Measurements from ENCODE around the gene FOXP4. TPM values are rescaled to one million over a fixed set of nuclear protein-coding genes. Genes with fewer than 3 reads are reported as not detected.

The FOXP4 gene
- total and polyA plus RNA-seq, 2 experiments from 2014 or later, result 1.1 to 3.9 TPM

GRCh38 chr6:41519305-41519744 is 26.9 kb upstream of the FOXP4 start:
- in situ Hi-C loops (cut with MboI), result no loop called here
- no peak for DNase-seq
- no peak overlapping the region for H2AFZ ChIP-seq

GRCh38 chr6:41519745-41520699 is 26.2 kb upstream of the FOXP4 start:
- Histone ChIP-seq H3K9me2 (ENCODE audit: insufficient read depth) (no peaks in the 10 kb centered on the region), H3K79me2 (ENCODE audit: insufficient read depth) (no peaks in the 10 kb centered on the region), H3K27ac (no peak overlapping the region), H3K4me2 (ENCODE audit: unreplicated experiment) (no peak overlapping the region), H3K36me3 (ENCODE audit: low read depth) (no peaks in the 10 kb centered on the region), H3K27me3 (replicated peaks; ENCODE audit: insufficient read depth) (peaks cover 24% of the 10 kb centered on the region), H3K4me3 (no peak overlapping the region), H3K9ac (no peak overlapping the region), H4K20me1 (ENCODE audit: insufficient read depth) (no peaks in the 10 kb centered on the region), H3K9me3 (ENCODE audit: low read depth) (no peaks in the 10 kb centered on the region), H3K4me1 (ENCODE audit: insufficient read depth) (no peaks in the 10 kb centered on the region), H3F3A (ENCODE audit: insufficient read depth) (no peaks in the 10 kb centered on the region), H2AFZ (no peak overlapping the region)
- TF ChIP-seq EZH2 (IDR thresholded peaks at IDR 0.05; ENCODE audit: insufficient read depth, poor library complexity, severe bottlenecking), result no peak
- no peak for TF ChIP-seq EZH2phosphoT487 (IDR thresholded peaks at IDR 0.05; ENCODE audit: insufficient read depth, low read depth)
- in situ Hi-C loops (cut with MboI), result no loop called here
- no peak for DNase-seq
- 61 to 64% methylated on average over 8 of the region's 8 CpGs for WGBS, 2 experiments (ENCODE audit: low coverage in 1 of 2, low lambda C conversion rate in 2 of 2, missing lambda C conversion rate in 2 of 2)

More at GRCh38 chr6:41519305-41519744, 26.9 kb upstream of the FOXP4 start:
- Histone ChIP-seq H3K27ac (no peak overlapping the region), H3K79me2 (ENCODE audit: insufficient read depth) (no peaks in the 10 kb centered on the region), H4K20me1 (ENCODE audit: insufficient read depth) (no peaks in the 10 kb centered on the region), H3K9me3 (ENCODE audit: low read depth) (no peaks in the 10 kb centered on the region), H3K4me1 (ENCODE audit: insufficient read depth) (no peaks in the 10 kb centered on the region), H3K9me2 (ENCODE audit: insufficient read depth) (no peaks in the 10 kb centered on the region), H3K27me3 (replicated peaks; ENCODE audit: insufficient read depth) (peaks cover 25% of the 10 kb centered on the region), H3K36me3 (ENCODE audit: low read depth) (no peaks in the 10 kb centered on the region), H3F3A (ENCODE audit: insufficient read depth) (no peaks in the 10 kb centered on the region), H3K9ac (no peak overlapping the region), H3K4me3 (no peak overlapping the region), H3K4me2 (ENCODE audit: unreplicated experiment) (no peak overlapping the region)
- TF ChIP-seq EZH2 (IDR thresholded peaks at IDR 0.05; ENCODE audit: insufficient read depth, poor library complexity, severe bottlenecking), result no peak
- no peak for TF ChIP-seq EZH2phosphoT487 (IDR thresholded peaks at IDR 0.05; ENCODE audit: insufficient read depth, low read depth)
- WGBS, 2 experiments (ENCODE audit: low coverage in 1 of 2, low lambda C conversion rate in 2 of 2, missing lambda C conversion rate in 2 of 2), result 45 to 46% methylated on average over 3 of the region's 3 CpGs

- DNase-seq, result no peak
- no peak overlapping the region for H3K9ac ChIP-seq
Measured at GRCh38 chr6:41522780-41523548, 23.2 kb upstream of the FOXP4 start.

GRCh38 chr6:41523915-41524633 is 22.1 kb upstream of the FOXP4 start:
- no peak overlapping the region for H2AFZ ChIP-seq
- H3K79me2 ChIP-seq (ENCODE audit: insufficient read depth), result no peaks in the 10 kb centered on the region
- 42 to 45% methylated on average over 14 of the region's 14 CpGs for WGBS, 2 experiments (ENCODE audit: low coverage in 1 of 2, low lambda C conversion rate in 2 of 2, missing lambda C conversion rate in 2 of 2)
- H3K9me3 ChIP-seq (ENCODE audit: low read depth), result no peaks in the 10 kb centered on the region
- no peak overlapping the region for H3K4me3 ChIP-seq
- DNase-seq, result no peak
- H4K20me1 ChIP-seq (ENCODE audit: insufficient read depth), result no peaks in the 10 kb centered on the region
- peaks cover 28% of the 10 kb centered on the region for H3K27me3 ChIP-seq (replicated peaks; ENCODE audit: insufficient read depth)
- no peak overlapping the region for H3K4me2 ChIP-seq (ENCODE audit: unreplicated experiment)
- no peak overlapping the region for H3K9ac ChIP-seq
- no peaks in the 10 kb centered on the region for H3F3A ChIP-seq (ENCODE audit: insufficient read depth)
- H3K27ac ChIP-seq, result no peak overlapping the region
- in situ Hi-C loops (cut with MboI), result no loop called here
- TF ChIP-seq EZH2phosphoT487 (IDR thresholded peaks at IDR 0.05; ENCODE audit: insufficient read depth, low read depth) (no peak), EZH2 (IDR thresholded peaks at IDR 0.05; ENCODE audit: insufficient read depth, poor library complexity, severe bottlenecking) (no peak)
- no peaks in the 10 kb centered on the region for H3K9me2 ChIP-seq (ENCODE audit: insufficient read depth)
- H3K36me3 ChIP-seq (ENCODE audit: low read depth), result no peaks in the 10 kb centered on the region
- no peaks in the 10 kb centered on the region for H3K4me1 ChIP-seq (ENCODE audit: insufficient read depth)

More at GRCh38 chr6:41522780-41523548, 23.2 kb upstream of the FOXP4 start:
- no peaks in the 10 kb centered on the region for H3K36me3 ChIP-seq (ENCODE audit: low read depth)
- H3K27me3 ChIP-seq (replicated peaks; ENCODE audit: insufficient read depth), result peaks cover 23% of the 10 kb centered on the region
- TF ChIP-seq EZH2phosphoT487 (IDR thresholded peaks at IDR 0.05; ENCODE audit: insufficient read depth, low read depth) (no peak), EZH2 (IDR thresholded peaks at IDR 0.05; ENCODE audit: insufficient read depth, poor library complexity, severe bottlenecking) (no peak)
- no peaks in the 10 kb centered on the region for H3K4me1 ChIP-seq (ENCODE audit: insufficient read depth)
- H3K79me2 ChIP-seq (ENCODE audit: insufficient read depth), result no peaks in the 10 kb centered on the region
- no peak overlapping the region for H3K4me3 ChIP-seq
- WGBS, 2 experiments (ENCODE audit: low coverage in 1 of 2, low lambda C conversion rate in 2 of 2, missing lambda C conversion rate in 2 of 2), result 56 to 57% methylated on average over 14 to 15 of the region's 15 CpGs
- no peak overlapping the region for H2AFZ ChIP-seq
- H3F3A ChIP-seq (ENCODE audit: insufficient read depth), result no peaks in the 10 kb centered on the region
- no peaks in the 10 kb centered on the region for H4K20me1 ChIP-seq (ENCODE audit: insufficient read depth)
- no peaks in the 10 kb centered on the region for H3K9me3 ChIP-seq (ENCODE audit: low read depth)
- H3K9me2 ChIP-seq (ENCODE audit: insufficient read depth), result no peaks in the 10 kb centered on the region
- H3K4me2 ChIP-seq (ENCODE audit: unreplicated experiment), result no peak overlapping the region
- in situ Hi-C loops (cut with MboI), result no loop called here
- H3K27ac ChIP-seq, result no peak overlapping the region
